ENCODE measurements around the gene TMBIM6.

- TF ChIP-seq EZH2 (IDR thresholded peaks at IDR 0.05) (no peak), POLR2AphosphoS5 (IDR thresholded peaks at IDR 0.05; ENCODE audit: borderline replicate concordance, low read depth, low read length) (no peak), FOXP2 (optimal IDR thresholded peaks at IDR 0.05; ENCODE audit: control extremely low read depth, extremely low read length, insufficient read depth) (no peak)
Observed at GRCh38 chr12:49798934-49799333, 57.6 kb downstream of the TMBIM6 start.
